Superior temporal gyrus (tissue), 1 donor: ENCODE results near the gene RNF31.

Source experiments
- DNase-seq: peaks from one replicate; pipeline ENCODE4 v3.0.0-alpha.2; 2016; ENCODE audit errors: extremely low spot score

RNF31 gene

GRCh38 chr14:24159777-24160498, 12.6 kb downstream of the RNF31 start:
- no peak for DNase-seq

GRCh38 chr14:24160499-24160849, 13.2 kb downstream of the RNF31 start:
- no peak for DNase-seq

- peak; percentile 99 for DNase-seq
Measured at GRCh38 chr14:24160850-24161804, 13.8 kb downstream of the RNF31 start, which contains the start of gene IRF9. TSS of gene IRF9 (plus strand) at chr14:24161265. CDS start at chr14:24162145, 880 bp downstream.

- peak; percentile 26 for DNase-seq
Measured at GRCh38 chr14:24162093-24162492, 14.8 kb downstream of the RNF31 start.

GRCh38 chr14:24164518-24164991, 17.3 kb downstream of the RNF31 start:
- DNase-seq: no peak

GRCh38 chr14:24165785-24166184, 18.5 kb downstream of the RNF31 start:
- no peak for DNase-seq

GRCh38 chr14:24167469-24168114, 20.3 kb downstream of the RNF31 start:
- no peak for DNase-seq

GRCh38 chr14:24171422-24172260, 24.3 kb downstream of the RNF31 start, which contains the start of gene REC8:
TSS of gene REC8 (plus strand) at chr14:24172080. CDS start at chr14:24172553, 473 bp downstream.
- DNase-seq: peak; percentile 94

- DNase-seq: peak; percentile 20
Measured at GRCh38 chr14:24172261-24172860, 25.1 kb downstream of the RNF31 start.

- DNase-seq: peak; percentile 22
Measured at GRCh38 chr14:24172871-24173281, 25.6 kb downstream of the RNF31 start.

- DNase-seq: no peak
Measured at GRCh38 chr14:24176599-24176998, 29.3 kb downstream of the RNF31 start.

GRCh38 chr14:24177041-24177825, 29.9 kb downstream of the RNF31 start:
- DNase-seq: no peak

GRCh38 chr14:24177891-24178290, 30.6 kb downstream of the RNF31 start:
- DNase-seq: no peak

- DNase-seq: no peak
Measured at GRCh38 chr14:24178399-24179178, 31.3 kb downstream of the RNF31 start.

- no peak for DNase-seq
Measured at GRCh38 chr14:24179294-24179960, 32.1 kb downstream of the RNF31 start.

- peak; percentile 80 for DNase-seq
Measured at GRCh38 chr14:24179961-24180796, 32.9 kb downstream of the RNF31 start.

GRCh38 chr14:24181371-24182077, 34.2 kb downstream of the RNF31 start:
- no peak for DNase-seq
